GM19025 (cell line): ENCODE results near the gene MT1M.
"Not testable (repeated sequence)": the region's sequence is repeated elsewhere in the genome, so short reads cannot be mapped to it uniquely, and the experiment has no call there.

Experiments
- ATAC-seq: cut with Tn5 transposase; IDR thresholded peaks from one replicate; pipeline ENCODE4 v1.9.1; 2021; ENCODE audit warnings: mild to moderate bottlenecking, low read depth, moderate library complexity; ENCODE audit not compliant: unreplicated experiment

Gene MT1M

GRCh38 chr16:56608043-56608875 lies 24.2 kb upstream of the MT1M start, which contains the start of gene MT2A:
MT2A (plus strand) TSS chr16:56608584; CDS start chr16:56608656, 72 bp downstream.
- peak; percentile 93 for ATAC-seq

- no peak for ATAC-seq
Observed at GRCh38 chr16:56608876-56609462, 23.5 kb upstream of the MT1M start.

- ATAC-seq, result no peak
Observed at GRCh38 chr16:56609463-56609921, 23.0 kb upstream of the MT1M start.

- ATAC-seq, result no peak
Observed at GRCh38 chr16:56610017-56610608, 22.3 kb upstream of the MT1M start.

- no peak for ATAC-seq
Observed at GRCh38 chr16:56610609-56611111, 21.8 kb upstream of the MT1M start.

GRCh38 chr16:56611281-56611833 lies 21.1 kb upstream of the MT1M start:
- ATAC-seq, result no peak

- ATAC-seq, result no peak
Observed at GRCh38 chr16:56613706-56614105, 18.8 kb upstream of the MT1M start.

- no peak for ATAC-seq
Observed at GRCh38 chr16:56614549-56614991, 17.9 kb upstream of the MT1M start.

- ATAC-seq, result no peak
Observed at GRCh38 chr16:56615353-56615752, 17.1 kb upstream of the MT1M start.

GRCh38 chr16:56616608-56617211 lies 15.7 kb upstream of the MT1M start:
- no peak for ATAC-seq

- ATAC-seq, result no peak
Observed at GRCh38 chr16:56617212-56618085, 15.0 kb upstream of the MT1M start.

- ATAC-seq, result no peak
Observed at GRCh38 chr16:56618138-56618537, 14.3 kb upstream of the MT1M start.

GRCh38 chr16:56620339-56620897 lies 12.0 kb upstream of the MT1M start:
- no peak for ATAC-seq

GRCh38 chr16:56621665-56622445 lies 10.6 kb upstream of the MT1M start:
- ATAC-seq, result not testable (repeated sequence)

GRCh38 chr16:56623184-56623583 lies 9.3 kb upstream of the MT1M start:
- ATAC-seq, result not testable (repeated sequence)

- ATAC-seq, result no peak
Observed at GRCh38 chr16:56623637-56624036, 8.8 kb upstream of the MT1M start.

GRCh38 chr16:56625140-56625942 lies 7.1 kb upstream of the MT1M start, which contains the start of gene MT1E:
MT1E (plus strand) TSS chr16:56625781; CDS start chr16:56625852, 71 bp downstream.
- ATAC-seq, result peak; percentile 50
